Tibial artery (tissue), 4 donors: Measurements from ENCODE around the gene AHRR.

Experiments used
- DNase-seq, 2 donors: peaks; one replicate each; pipeline ENCODE4 v3.0.0-alpha.2; 2019
- H3K27ac ChIP-seq, 2 donors: fragments of 200-600 bp; sonication (generic) in 1 of 2; 1 replicate in 1 of 2; 2 replicates in 1 of 2; pipeline ENCODE4 v1.5.1; 2018 to 2019; ENCODE audit warnings: mild to moderate bottlenecking in 1 of 2
- H3K27me3 ChIP-seq, 2 donors: fragments of 200-600 bp; sonication (generic) in 1 of 2; one replicate each; pipeline versions ENCODE4 v1.5.1 to v1.6.0; 2016 to 2019
- H3K36me3 ChIP-seq, 3 donors: fragments of 200-600 bp; sonication (generic) in 2 of 3; one replicate each; pipeline ENCODE4 v1.5.1; 2016 to 2019; ENCODE audit warnings: mild to moderate bottlenecking in 2 of 3
- H3K4me1 ChIP-seq, 4 donors: fragments of 200-600 bp; sonication (generic) in 2 of 4; 1 replicate in 3 of 4; 2 replicates in 1 of 4; pipeline ENCODE4 v1.5.1; 2016 to 2019
- H3K4me3 ChIP-seq, 2 donors: fragments of 200-600 bp; sonication (generic) in 1 of 2; 1 replicate in 1 of 2; 2 replicates in 1 of 2; pipeline ENCODE4 v1.5.1; 2018 to 2019; ENCODE audit warnings: mild to moderate bottlenecking in 2 of 2
- H3K9me3 ChIP-seq, 3 donors: fragments of 200-600 bp; sonication (generic) in 1 of 3; one replicate each; pipeline ENCODE4 v1.5.1; 2016 to 2019
- intact Hi-C: fragments of 100-400 bp; cut with DNase I; formaldehyde crosslinking; loops from one replicate; pipeline ENCODE4 v1.15.0; 2023; ENCODE audit warnings: low total_unique reads
- TF ChIP-seq, protein P1 (sequence below), 2 experiments: fragments of 200-600 bp in 1 of 2; fragments of 450-650 bp in 1 of 2; IDR thresholded peaks; one replicate each; pipeline ENCODE4 v1.5.1; 2017 to 2019; ENCODE audit warnings: antibody characterized with exemption in 2 of 2, mild to moderate bottlenecking in 1 of 2, moderate library complexity in 1 of 2

The AHRR gene

DNA sequence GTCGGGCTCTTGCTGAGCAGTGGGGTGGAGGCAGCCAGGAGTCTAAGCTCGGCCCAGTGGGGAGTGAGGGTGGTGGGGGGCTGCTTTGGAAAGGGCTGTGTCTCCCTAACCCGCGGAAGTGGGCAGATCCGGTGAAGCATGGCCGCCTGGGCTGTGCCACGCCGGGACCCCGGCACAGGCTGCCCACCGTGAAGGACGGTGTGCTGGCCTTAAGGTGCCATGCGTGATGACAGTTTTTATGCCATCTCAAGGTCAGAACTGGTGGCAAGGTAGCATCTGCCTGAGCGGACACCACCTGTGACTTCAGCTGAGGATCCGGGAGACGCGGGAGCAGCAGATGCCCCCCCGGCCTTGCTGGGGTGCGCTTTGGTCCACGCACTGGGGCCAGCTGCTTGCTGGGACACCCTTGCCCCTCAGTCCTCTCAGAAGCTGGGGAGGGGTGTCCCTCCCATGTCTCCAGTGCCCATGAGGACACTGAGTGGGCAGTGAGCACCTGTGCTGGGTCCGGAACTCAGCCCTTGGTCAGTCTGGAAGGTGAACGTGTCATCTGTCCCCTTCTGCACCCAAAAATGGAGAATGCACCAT lies 53.9 kb downstream of the AHRR start:
- no peaks in the 10 kb centered on the region for H3K9me3 ChIP-seq
- H3K27ac ChIP-seq = no peak overlapping the region
- intact Hi-C loops = no loop called here
- H3K27me3 ChIP-seq = peaks cover 0 to 43% of the 10 kb centered on the region in 2 donors
- peaks cover 0 to 16% (median 9%) of the 10 kb centered on the region in 4 donors for H3K4me1 ChIP-seq
- peak in 1 of 2 donors; percentile 43 for DNase-seq
- TF ChIP-seq, protein P1, sequence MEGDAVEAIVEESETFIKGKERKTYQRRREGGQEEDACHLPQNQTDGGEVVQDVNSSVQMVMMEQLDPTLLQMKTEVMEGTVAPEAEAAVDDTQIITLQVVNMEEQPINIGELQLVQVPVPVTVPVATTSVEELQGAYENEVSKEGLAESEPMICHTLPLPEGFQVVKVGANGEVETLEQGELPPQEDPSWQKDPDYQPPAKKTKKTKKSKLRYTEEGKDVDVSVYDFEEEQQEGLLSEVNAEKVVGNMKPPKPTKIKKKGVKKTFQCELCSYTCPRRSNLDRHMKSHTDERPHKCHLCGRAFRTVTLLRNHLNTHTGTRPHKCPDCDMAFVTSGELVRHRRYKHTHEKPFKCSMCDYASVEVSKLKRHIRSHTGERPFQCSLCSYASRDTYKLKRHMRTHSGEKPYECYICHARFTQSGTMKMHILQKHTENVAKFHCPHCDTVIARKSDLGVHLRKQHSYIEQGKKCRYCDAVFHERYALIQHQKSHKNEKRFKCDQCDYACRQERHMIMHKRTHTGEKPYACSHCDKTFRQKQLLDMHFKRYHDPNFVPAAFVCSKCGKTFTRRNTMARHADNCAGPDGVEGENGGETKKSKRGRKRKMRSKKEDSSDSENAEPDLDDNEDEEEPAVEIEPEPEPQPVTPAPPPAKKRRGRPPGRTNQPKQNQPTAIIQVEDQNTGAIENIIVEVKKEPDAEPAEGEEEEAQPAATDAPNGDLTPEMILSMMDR (IDR thresholded peaks at IDR 0.05) = no peak
- no peak overlapping the region for H3K4me3 ChIP-seq
- H3K36me3 ChIP-seq = no peaks in the 10 kb centered on the region

DNA sequence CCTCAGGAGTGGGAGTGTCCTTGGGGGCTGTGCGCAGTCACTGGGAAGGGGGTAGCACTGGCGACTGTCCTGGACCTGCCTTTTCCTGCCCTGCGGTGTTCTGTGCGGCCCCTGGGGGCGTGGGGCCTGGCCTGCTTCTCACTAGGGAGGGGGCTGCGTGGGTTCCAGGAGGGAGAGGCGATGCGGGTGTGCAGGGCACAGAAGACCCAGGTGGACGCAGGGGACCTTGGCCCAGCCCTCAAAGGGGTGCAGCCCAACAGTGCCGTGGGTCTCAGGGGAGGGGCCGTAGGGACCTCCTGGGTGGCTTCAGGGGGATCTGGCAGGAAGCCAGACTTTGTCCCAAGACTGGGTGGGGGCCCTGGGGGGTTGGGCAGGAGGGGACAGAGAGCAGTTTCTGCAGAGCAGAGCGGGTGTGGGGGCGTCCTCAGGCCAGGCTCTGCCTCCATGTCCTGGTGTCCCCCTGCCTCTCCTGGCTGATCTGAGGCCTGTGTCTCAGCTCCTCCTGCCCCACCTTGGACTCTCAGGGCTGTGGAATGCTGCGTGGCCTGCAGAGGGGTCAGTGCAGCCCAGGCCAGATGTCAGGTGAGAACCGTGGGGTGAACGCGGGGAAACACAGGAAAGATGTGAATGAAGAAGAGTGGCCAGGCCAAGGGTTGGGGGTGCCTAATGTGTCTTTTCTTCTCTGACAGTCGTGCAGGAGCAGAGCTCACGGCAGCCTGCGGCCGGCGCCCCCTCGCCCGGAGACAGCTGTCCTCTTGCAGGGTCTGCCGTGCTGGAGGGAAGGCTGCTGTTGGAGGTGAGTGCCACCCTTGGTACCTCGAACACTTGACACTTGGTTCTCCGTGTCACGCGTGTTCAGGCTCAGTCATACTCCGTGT lies 54.6 kb downstream of the AHRR start:
- H3K4me3 ChIP-seq = no peak overlapping the region
- intact Hi-C loops = no loop called here
- peak in 1 of 2 donors; percentile 63 for DNase-seq

DNA sequence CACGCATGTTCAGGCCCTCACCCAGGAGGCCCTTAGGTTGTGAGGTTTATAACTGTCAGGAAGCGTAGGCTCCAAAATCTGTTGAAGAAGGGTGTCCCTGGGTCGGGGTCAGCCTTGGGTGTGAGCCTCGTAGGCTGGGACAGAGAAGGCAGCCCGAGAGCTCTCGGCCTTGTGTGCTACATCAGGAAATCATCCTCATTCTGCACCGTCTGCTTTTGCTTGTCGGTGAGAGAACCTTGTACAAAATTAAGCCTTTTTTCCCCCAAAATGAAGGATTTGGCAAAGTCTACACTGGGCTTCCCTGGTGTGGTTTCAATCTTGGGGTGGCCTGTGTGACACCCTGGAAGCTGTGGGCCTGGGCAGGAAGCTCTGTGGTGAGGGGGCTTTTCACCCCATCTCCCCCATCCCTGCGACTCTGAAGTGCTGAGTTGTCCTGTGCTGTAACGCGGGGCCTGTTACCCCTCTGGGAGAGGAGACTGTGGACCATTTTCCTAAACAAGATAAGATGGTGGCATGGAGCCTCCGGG lies 55.3 kb downstream of the AHRR start:
- DNase-seq = no peak
- Histone ChIP-seq H3K4me1 (peaks cover 0 to 16% (median 9%) of the 10 kb centered on the region in 4 donors), H3K9me3 (no peaks in the 10 kb centered on the region), H3K27me3 (peaks cover 0 to 38% of the 10 kb centered on the region in 2 donors), H3K4me3 (no peak overlapping the region), H3K27ac (no peak overlapping the region), H3K36me3 (no peaks in the 10 kb centered on the region)
- TF ChIP-seq, protein P1 (IDR thresholded peaks at IDR 0.05) = no peak
- intact Hi-C loops = no loop called here

More for the DNA sequence above, 54.6 kb downstream of the AHRR start:
- Histone ChIP-seq H3K4me1 (peaks cover 0 to 16% (median 9%) of the 10 kb centered on the region in 4 donors), H3K27ac (no peak overlapping the region), H3K36me3 (no peaks in the 10 kb centered on the region), H3K27me3 (peaks cover 0 to 38% of the 10 kb centered on the region in 2 donors), H3K9me3 (no peaks in the 10 kb centered on the region)
- TF ChIP-seq, protein P1 (IDR thresholded peaks at IDR 0.05) = no peak

DNA sequence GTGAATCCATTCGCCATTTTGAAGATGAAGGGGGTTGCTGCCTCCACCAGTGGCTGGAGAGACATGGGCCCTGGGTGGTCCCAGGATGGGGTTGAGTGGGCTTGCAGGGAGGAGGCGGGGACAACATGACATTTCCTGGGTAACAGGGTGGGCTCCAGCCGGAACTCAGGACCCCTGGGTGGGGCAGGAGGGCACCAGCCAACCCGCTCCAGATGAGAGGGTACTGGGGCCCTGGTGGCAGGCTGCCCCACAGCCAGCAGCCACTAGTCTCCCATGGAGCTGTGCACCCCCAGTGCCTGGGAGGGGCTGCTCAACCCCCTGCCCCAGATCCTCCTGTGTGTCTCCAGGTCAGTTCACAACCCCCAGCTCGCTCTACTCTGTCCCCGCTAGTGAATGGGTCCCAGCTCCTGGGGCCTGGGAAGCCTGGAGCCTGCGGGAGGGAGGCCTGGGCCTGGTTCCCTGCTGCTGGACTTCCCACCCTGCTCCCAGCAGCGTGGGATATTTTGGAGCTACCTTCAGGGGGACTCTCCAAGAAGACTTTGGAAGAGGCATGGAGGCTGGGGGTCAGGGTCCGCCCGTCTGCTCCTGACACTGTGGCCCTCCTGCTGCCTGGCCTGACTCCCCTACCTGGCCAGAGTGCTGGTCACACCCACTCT lies 55.9 kb downstream of the AHRR start:
- H3K36me3 ChIP-seq = no peaks in the 10 kb centered on the region
- H3K9me3 ChIP-seq = no peaks in the 10 kb centered on the region
- TF ChIP-seq, protein P1 (IDR thresholded peaks at IDR 0.05) = no peak
- peaks cover 0 to 33% of the 10 kb centered on the region in 2 donors for H3K27me3 ChIP-seq
- no peak overlapping the region for H3K4me3 ChIP-seq
- DNase-seq = peak; percentile 7 to 58
- intact Hi-C loops = no loop called here
- peaks cover 0 to 16% (median 9%) of the 10 kb centered on the region in 4 donors for H3K4me1 ChIP-seq
- H3K27ac ChIP-seq = no peak overlapping the region

DNA sequence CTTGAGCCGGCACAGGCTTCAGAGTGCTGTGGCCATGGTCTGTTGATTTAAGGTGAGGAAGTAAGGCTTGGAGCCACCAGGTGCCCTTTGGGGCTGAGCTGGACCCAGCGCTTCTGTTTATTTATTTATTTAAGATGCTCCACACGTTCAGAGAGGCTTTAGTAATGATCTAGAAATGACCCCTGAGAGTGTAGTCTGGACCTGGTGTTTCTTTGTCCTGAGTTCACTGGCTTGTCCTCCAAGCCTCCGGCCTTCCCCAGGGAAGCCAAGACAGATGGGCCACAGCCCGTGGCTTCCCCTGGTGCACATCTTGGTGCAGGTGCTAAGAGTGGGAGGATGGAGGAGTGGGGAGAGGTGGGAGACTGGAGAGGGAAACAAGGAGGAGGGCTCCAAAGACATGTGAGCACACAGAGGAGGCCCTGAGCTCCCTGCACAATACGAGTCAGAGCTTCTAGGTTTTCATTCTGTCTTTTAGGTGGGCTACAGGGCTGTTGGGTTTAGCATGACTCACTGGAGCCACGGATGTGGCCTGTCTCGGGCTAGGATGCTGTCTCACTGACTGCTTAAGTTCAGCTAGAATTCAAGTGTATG lies 56.9 kb downstream of the AHRR start:
- peaks cover 0 to 10% (median 7%) of the 10 kb centered on the region in 4 donors for H3K4me1 ChIP-seq
- intact Hi-C loops = no loop called here
- no peaks in the 10 kb centered on the region for H3K9me3 ChIP-seq

More for the DNA sequence above, 56.9 kb downstream of the AHRR start:
- DNase-seq = peak in 1 of 2 donors; percentile 52
- Histone ChIP-seq H3K4me3 (no peak overlapping the region), H3K27me3 (peaks cover 0 to 24% of the 10 kb centered on the region in 2 donors), H3K36me3 (no peaks in the 10 kb centered on the region), H3K27ac (no peak overlapping the region)
- TF ChIP-seq, protein P1 (IDR thresholded peaks at IDR 0.05) = no peak
